GM21576 (cell line): ENCODE data around the gene ODAD4.
"Not testable (repeated sequence)": the region's sequence is repeated elsewhere in the genome, so short reads cannot be mapped to it uniquely, and the experiment has no call there.

ENCODE experiments used
- ATAC-seq: cut with Tn5 transposase; IDR thresholded peaks from one replicate; pipeline ENCODE4 v1.9.1; 2021; ENCODE audit warnings: mild to moderate bottlenecking, moderate library complexity; ENCODE audit not compliant: unreplicated experiment

ODAD4 gene

GRCh38 chr17:42000413-42001133 is 70.2 kb downstream of the ODAD4 start:
- no peak for ATAC-seq

GRCh38 chr17:42001729-42002128 is 71.3 kb downstream of the ODAD4 start:
- ATAC-seq, result no peak

- no peak for ATAC-seq
These were observed 71.9 kb downstream of the ODAD4 start for GRCh38 chr17:42002175-42002791.

GRCh38 chr17:42002792-42003301 is 72.4 kb downstream of the ODAD4 start:
- no peak for ATAC-seq

GRCh38 chr17:42005166-42005565 is 74.7 kb downstream of the ODAD4 start:
- no peak for ATAC-seq

GRCh38 chr17:42009170-42009569 is 78.8 kb downstream of the ODAD4 start:
- ATAC-seq, result no peak

GRCh38 chr17:42010266-42010680 is 79.9 kb downstream of the ODAD4 start:
- ATAC-seq, result not testable (repeated sequence)

GRCh38 chr17:42010898-42011516 is 80.6 kb downstream of the ODAD4 start:
- ATAC-seq, result no peak

GRCh38 chr17:42012363-42012762 is 81.9 kb downstream of the ODAD4 start:
- not testable (repeated sequence) for ATAC-seq

- not testable (repeated sequence) for ATAC-seq
These were observed 83.3 kb downstream of the ODAD4 start for GRCh38 chr17:42013740-42014139.
